ENCODE measurements around the gene GAREM1. TPM values are rescaled to one million over a fixed set of nuclear protein-coding genes. Genes with fewer than 3 reads are reported as not detected.

Gene GAREM1
- total RNA-seq, 2 donors from 2014 or later, result 15.3 to 20.1 TPM

- intact Hi-C loops (cut with DNase I), result no loop called here
- Histone ChIP-seq H3K27ac (no peak overlapping the region), H3K4me1 (no peaks in the 10 kb centered on the region), H3K9ac (ENCODE audit: low read depth in 2 of 2, low read length in 2 of 2) (no peak overlapping the region), H3K9me3 (no peaks in the 10 kb centered on the region), H3K4me3 (no peak overlapping the region), H3K36me3 (no peaks in the 10 kb centered on the region), H3K27me3 (no peaks in the 10 kb centered on the region)
- DNase-seq, result no peak
- no peak for TF ChIP-seq CTCF (IDR thresholded peaks at IDR 0.05)
These were observed 109.9 kb downstream of the GAREM1 start for GRCh38 chr18:32360682-32361345.

GRCh38 chr18:32358529-32358928 is 112.2 kb downstream of the GAREM1 start:
- H3K36me3 ChIP-seq, result no peaks in the 10 kb centered on the region
- intact Hi-C loops (cut with DNase I), result no loop called here
- H3K27me3 ChIP-seq, result no peaks in the 10 kb centered on the region
- DNase-seq, result no peak
- no peak for TF ChIP-seq CTCF (IDR thresholded peaks at IDR 0.05)
- H3K9ac ChIP-seq (ENCODE audit: low read depth in 2 of 2, low read length in 2 of 2), result no peak overlapping the region
- no peaks in the 10 kb centered on the region for H3K9me3 ChIP-seq
- no peaks in the 10 kb centered on the region for H3K4me1 ChIP-seq
- H3K4me3 ChIP-seq, result no peak overlapping the region
- H3K27ac ChIP-seq, result no peak overlapping the region

GRCh38 chr18:32358075-32358474 is 112.6 kb downstream of the GAREM1 start:
- Histone ChIP-seq H3K4me1 (no peaks in the 10 kb centered on the region), H3K36me3 (no peaks in the 10 kb centered on the region), H3K9ac (ENCODE audit: low read depth in 2 of 2, low read length in 2 of 2) (no peak overlapping the region), H3K9me3 (no peaks in the 10 kb centered on the region), H3K27me3 (no peaks in the 10 kb centered on the region), H3K4me3 (no peak overlapping the region), H3K27ac (no peak overlapping the region)
- DNase-seq, result no peak
- no peak for TF ChIP-seq CTCF (IDR thresholded peaks at IDR 0.05)
- intact Hi-C loops (cut with DNase I), result no loop called here

GRCh38 chr18:32355896-32356295 is 114.8 kb downstream of the GAREM1 start:
- intact Hi-C loops (cut with DNase I), result no loop called here
- Histone ChIP-seq H3K27me3 (no peaks in the 10 kb centered on the region), H3K9me3 (no peaks in the 10 kb centered on the region), H3K4me1 (no peaks in the 10 kb centered on the region), H3K27ac (no peak overlapping the region), H3K4me3 (no peak overlapping the region), H3K9ac (ENCODE audit: low read depth in 2 of 2, low read length in 2 of 2) (no peak overlapping the region), H3K36me3 (no peaks in the 10 kb centered on the region)
- no peak for TF ChIP-seq CTCF (IDR thresholded peaks at IDR 0.05)
- no peak for DNase-seq

DNA sequence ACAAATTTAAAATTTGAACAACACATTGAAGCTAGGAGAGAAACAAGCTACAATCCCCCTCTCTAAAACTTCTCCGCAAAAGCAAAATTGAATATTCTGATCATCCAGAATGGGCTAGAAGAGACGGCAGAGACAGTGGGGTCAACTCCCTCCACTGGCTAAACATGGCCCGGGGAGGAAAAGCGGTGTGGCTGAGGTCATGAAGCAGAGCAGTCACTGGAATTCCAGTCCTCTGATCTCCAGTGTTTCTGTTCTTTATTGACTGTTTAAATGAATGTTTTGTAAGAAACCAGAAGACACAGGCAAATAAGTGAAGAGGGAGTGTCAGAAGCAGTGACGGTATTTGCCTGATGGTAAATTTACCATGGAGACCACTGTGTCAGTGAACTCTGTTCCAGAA is 116.2 kb downstream of the GAREM1 start:
- no peak for DNase-seq
- Histone ChIP-seq H3K4me3 (no peak overlapping the region), H3K27ac (no peak overlapping the region), H3K36me3 (no peaks in the 10 kb centered on the region), H3K9me3 (no peaks in the 10 kb centered on the region), H3K9ac (ENCODE audit: low read depth in 2 of 2, low read length in 2 of 2) (no peak overlapping the region), H3K4me1 (no peaks in the 10 kb centered on the region), H3K27me3 (no peaks in the 10 kb centered on the region)
- TF ChIP-seq CTCF (IDR thresholded peaks at IDR 0.05), result no peak
- intact Hi-C loops (cut with DNase I), result no loop called here
